ENCODE results near the gene SELENOO. TPM values are rescaled to one million over a fixed set of nuclear protein-coding genes. Genes with fewer than 3 reads are reported as not detected.
"Not testable (repeated sequence)": the region's sequence is repeated elsewhere in the genome, so short reads cannot be mapped to it uniquely, and the experiment has no call there.

The SELENOO gene
- 23.8 TPM for total RNA-seq
- long read RNA-seq, partial matches to known transcripts = 4 of 6 reads
- long read RNA-seq, other reads (novel, unspliced or antisense) = 2 of 6 reads

DNA sequence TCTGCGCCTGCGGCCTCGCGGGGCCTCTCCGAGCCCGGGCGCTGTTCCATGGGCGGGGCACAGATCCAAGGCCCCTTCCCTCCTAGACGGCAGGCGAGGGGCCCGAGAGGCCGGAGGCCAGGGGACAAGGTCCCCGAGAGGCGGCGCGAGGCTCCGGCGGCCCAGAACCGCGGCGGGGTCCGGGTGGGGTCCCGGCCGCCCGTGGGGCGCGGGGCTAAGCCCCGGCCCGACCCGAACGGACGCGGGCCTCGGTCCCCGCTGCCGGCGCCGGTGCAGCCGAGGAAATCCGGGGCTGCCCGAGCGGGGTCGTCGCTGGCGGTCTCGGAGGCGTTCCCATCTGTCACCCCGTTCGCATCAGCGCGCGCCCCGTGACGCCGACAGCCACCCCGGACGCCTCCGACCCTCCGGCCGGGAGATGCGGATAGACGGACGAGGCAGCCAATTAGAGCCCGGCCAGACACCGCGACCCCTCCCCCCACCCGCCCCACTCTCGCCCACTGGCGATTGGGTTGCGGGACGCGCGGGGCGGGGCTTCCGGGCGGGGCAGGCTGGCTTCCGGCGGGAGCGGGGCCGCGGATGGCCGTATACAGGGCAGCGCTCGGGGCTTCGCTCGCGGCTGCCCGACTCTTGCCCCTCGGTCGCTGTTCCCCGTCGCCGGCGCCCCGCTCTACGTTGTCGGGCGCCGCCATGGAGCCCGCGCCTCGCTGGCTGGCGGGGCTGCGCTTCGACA lies at the start of gene SELENOO:
Gene SELENOO (plus strand): TSS at position 551 of the 730 bp plus-strand sequence. CDS start 26 bp downstream, at position 577.
- peak; percentile 98 for DNase-seq (ENCODE audit: low spot score)

DNA sequence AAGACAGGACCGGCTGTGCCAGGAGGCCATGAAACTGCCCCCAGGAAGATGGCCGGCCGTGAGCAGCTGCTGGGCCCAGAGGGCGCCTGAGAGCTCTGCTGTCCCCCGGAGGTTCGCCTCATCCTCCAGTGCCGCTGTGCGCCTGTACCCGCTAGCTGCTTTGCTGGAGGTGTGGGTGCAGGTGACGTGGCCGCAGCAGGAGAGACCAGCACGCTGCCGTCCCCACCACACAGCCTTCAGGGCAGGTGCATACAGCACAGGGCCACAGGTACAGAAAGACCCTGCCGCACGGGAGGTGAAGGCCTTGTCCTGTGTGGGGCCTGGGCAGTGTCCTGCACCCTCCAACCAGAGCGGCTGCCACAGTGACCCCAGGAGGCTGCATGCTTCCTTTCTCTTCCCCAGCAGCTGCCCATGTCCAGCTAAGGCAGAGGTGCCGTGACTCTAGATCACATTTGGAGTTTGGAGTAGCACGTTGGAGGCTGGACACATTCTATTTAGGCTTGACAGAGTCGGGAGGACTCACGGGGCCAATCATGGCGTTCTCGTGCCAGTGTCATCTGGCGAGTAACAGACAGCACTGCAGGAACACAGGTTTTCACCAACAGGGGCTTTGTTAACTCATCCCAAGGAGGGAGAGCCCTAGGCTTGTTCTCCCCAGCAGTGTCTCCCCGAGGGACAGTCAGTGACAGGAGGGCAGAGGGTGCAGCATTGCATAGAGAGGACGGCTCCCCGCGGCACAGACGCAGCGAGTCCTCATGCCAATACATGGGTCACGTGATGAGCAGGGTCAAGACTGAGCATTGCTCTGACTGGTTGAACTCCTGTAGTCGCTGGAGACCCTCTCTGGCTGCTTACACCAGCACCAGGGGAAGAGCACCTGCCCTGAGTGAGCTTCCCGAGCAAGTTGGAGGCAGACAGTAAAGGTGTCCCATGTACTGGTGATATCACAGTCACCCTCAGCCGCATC lies 49.0 kb upstream of the SELENOO start:
- DNase-seq (ENCODE audit: low spot score) = no peak

GRCh38 chr22:50153056-50153755 lies 47.6 kb upstream of the SELENOO start:
- no peak for DNase-seq (ENCODE audit: low spot score)

GRCh38 chr22:50153756-50154140 lies 47.1 kb upstream of the SELENOO start:
- no peak for DNase-seq (ENCODE audit: low spot score)

DNA sequence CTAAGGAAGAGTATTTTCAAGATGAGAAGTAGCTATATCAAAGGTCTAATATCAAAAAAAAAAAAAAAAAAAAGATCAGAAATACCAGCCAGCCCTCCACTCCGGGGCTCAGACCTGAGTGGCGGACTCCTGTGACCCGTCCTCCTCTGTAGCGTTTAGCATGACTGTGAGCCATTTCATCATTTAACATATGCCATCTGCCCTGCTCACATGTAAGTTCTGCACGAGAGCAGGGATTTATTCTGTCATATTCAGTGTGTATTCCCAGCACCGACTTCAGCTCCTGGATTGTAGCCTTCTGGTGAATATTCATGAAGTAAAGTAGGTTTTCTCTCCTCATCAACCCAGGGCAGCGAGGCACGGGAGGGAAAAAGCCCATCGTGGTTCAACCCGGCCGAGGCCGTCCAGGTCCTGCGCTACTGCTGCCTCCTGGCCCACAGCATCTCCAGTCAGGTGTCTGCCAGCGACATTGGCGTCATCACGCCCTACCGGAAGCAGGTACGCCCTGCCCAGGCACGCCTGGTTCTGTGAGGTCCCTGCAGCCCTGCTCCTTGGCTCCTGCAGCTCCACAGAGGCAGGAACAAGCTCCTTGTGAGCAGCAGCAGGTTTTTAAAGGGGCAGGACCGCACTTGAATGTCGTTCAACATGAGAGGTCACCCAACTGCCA lies 43.0 kb upstream of the SELENOO start:
- DNase-seq (ENCODE audit: low spot score) = no peak

- DNase-seq (ENCODE audit: low spot score) = no peak
These were observed 39.9 kb upstream of the SELENOO start for GRCh38 chr22:50160947-50161346.

GRCh38 chr22:50161508-50162390 lies 39.1 kb upstream of the SELENOO start:
- no peak for DNase-seq (ENCODE audit: low spot score)

DNA sequence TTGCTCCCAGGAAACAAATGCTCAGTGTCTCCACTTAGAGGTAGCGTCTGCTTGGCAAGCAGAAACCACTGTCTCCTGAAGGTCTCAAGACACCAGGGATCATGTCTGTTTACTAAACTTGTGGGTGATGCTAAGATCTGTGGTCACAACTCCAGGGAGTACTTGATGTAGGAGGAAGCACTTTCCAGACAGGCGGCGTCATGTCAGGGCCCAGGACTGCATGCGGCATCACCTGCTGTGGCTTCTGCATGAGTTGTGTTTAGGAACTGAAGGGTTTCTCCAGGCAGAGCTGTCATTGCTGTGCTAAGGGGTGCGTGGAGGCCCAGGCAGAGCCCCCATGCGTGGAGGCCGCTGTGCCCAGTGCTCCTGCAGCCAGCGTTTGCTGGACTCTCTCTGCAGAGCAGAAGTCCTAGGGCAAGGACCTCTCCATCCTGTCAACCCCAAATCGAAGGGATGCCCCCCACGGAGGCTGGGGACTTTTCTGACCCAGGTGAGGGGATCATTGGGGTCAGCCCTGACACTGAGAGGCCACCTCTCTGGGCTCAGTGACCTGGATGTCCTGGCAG lies 38.3 kb upstream of the SELENOO start:
- no peak for DNase-seq (ENCODE audit: low spot score)

DNA sequence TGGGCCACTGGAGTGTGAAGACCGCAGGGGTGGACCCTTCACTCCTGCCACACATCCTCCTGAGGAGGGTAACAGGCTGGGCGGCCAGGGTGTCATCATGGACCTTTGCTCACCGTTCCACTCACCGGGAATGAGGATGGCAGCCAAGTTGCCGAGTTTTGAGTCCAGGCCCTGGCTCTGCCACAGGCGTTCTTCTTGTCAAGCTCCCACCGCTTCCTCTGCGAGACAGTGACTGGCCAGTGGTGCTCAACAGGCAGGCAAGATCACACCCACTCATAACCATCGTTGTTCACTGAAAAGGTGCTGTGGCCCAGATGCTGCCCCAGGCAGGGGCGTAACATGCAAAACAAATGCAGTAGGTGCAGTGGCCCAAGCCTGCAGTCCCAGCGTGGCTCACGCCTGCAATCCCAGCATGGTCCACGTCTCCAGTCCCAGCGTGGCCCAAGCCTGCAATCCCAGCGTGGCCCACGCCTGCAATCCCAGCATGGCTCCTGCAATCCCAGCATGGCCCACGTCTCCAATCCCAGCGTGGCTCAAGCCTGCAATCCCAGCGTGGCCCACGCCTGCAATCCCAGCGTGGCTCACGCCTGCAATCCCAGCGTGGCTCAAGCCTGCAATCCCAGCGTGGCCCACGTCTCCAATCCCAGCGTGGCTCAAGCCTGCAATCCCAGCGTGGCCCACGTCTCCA lies 35.2 kb upstream of the SELENOO start:
- DNase-seq (ENCODE audit: low spot score) = no peak

DNA sequence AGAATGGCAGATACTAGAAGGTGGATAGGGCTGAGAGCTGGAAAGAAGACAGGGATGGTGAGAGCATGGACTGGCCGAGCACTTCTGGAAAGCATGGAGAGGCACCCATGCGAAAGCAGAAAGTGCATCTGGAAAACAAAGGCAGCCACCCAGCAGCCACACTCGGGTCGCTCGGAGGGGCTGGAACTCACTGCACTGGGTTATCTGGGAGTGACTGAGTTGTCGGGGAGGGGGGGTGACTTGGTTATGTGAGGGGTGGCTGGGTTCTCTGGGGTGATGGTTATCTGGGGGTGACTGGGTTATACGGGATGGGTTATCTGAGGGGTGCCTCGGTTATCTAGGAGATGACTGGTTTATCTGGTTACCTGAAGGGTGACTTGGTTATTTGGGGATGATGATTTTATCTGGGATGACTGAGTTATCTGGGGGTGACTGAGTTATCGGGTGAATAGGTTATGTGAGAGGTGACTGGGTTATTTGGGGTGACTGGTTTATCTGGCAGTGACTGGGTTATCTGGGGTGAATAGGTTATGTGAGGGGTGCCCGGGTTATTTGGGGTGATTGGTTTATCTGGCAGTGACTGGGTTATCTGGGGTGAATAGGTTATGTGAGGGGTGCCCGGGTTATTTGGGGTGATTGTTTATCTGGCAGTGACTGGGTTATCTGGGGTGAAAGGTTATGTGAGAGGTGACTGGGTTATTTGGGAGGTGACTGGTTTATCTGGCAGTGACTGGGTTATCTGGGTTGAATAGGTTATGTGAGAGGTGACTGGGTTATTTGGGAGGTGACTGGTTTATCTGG lies 32.9 kb upstream of the SELENOO start:
- DNase-seq (ENCODE audit: low spot score) = no peak

DNA sequence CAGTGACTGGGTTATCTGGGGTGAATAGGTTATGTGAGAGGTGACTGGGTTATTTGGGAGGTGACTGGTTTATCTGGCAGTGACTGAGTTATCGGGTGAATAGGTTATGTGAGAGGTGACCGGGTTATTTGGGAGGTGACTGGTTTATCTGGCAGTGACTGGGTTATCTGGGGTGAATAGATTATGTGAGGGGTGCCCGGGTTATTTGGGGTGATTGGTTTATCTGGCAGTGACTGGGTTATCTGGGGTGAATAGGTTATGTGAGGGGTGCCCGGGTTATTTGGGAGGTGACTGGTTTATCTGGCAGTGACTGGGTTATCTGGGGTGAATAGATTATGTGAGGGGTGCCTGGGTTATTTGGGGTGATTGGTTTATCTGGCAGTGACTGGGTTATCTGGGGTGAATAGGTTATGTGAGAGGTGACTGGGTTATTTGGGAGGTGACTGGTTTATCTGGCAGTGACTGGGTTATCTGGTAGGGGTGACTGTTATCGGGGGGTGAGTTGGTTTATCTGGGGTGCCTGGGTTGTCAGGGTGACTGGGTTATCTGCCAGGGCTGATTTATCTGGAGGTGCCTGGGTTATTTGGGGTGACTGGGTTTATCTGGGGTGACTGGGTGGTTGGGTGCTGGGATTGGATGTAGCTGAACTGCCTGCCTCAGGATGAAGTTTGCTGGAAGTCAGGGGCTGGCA lies 32.2 kb upstream of the SELENOO start:
- not testable (repeated sequence) for DNase-seq (ENCODE audit: low spot score)

GRCh38 chr22:50169181-50169759 lies 31.5 kb upstream of the SELENOO start:
- DNase-seq (ENCODE audit: low spot score) = no peak

DNA sequence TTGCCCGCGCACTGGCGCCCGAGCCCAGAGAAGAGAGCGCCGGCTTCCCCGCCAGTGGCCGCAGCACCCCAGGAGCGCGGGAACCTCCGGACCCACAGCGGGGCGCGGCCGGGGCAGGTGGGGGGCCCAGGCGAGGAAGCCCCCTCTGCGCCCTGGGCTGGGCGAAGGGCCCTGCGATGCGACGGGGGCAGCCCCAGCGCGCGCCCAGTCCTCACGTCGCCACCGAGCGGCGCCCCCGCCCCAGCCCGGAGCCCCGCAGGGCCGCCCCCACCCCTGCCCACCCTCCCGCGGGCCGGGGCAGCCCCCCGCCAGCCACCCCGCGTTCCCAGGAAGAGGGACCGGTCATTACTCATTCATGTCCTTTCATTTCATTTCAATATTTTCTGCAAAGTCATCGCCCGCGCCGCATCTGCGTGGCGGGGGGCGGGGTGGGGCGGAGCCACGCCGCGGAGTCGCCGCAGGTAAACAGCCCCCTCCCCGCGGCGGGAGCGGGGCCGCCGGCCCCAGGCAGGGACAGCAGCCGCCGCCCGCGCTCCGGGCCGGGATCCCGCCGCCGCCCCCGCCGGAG lies 31.0 kb upstream of the SELENOO start:
- no peak for DNase-seq (ENCODE audit: low spot score)

GRCh38 chr22:50170453-50171318 lies 30.1 kb upstream of the SELENOO start, which contains the start of gene PANX2:
TSS of gene PANX2 (plus strand) at chr22:50170731. CDS start at chr22:50170731, 0 bp downstream.
- no peak for DNase-seq (ENCODE audit: low spot score)

- no peak for DNase-seq (ENCODE audit: low spot score)
These were observed 29.4 kb upstream of the SELENOO start for GRCh38 chr22:50171319-50171964.
